IMR-90 (cell line): ENCODE results near the gene SPINDOC. TPM values are rescaled to one million over a fixed set of nuclear protein-coding genes. Genes with fewer than 3 reads are reported as not detected.

Experiments
- ATAC-seq: fragments of 200-7000 bp; cut with Tn5 transposase; 2 replicates; pipeline ENCODE4 v1.9.1; 2020; ENCODE audit warnings: low read depth, mild to moderate bottlenecking, moderate library complexity
- BruUV-seq: library from RNA; stranded (reverse); fragments of 400-500 nt; replicated peaks from 2 replicates; lab custom pipeline; 2021; lab: Mats Ljungman, UMichigan
- CTCF ChIA-PET: fragments of 300-600 bp; formaldehyde crosslinking; extraction: SDS; loops from one replicate; lab custom pipeline; 2021; ENCODE audit warnings: antibody characterized with exemption; lab: Yijun Ruan, JAX
- POLR2A ChIA-PET: fragments of 300-600 bp; sonication (Branson Sonifier 250); formaldehyde crosslinking; loops from one replicate; lab custom pipeline; 2022; ENCODE audit warnings: antibody characterized with exemption; ENCODE audit not compliant: unreplicated experiment; lab: Charles Lee
- DNase-seq: peaks from one replicate; pipeline ENCODE4 v3.0.0; 2013
- H2AFZ ChIP-seq: replicated peaks from 2 replicates; pipeline ENCODE3; 2013; ENCODE audit warnings: low read length, mild to moderate bottlenecking; ENCODE audit not compliant: poor library complexity
- H2AK5ac ChIP-seq: 2 replicates; pipeline ENCODE4 v1.6.1; 2013; ENCODE audit warnings: low read depth, low read length, inconsistent platforms
- H2AK9ac ChIP-seq: replicated peaks from 2 replicates; pipeline ENCODE3; 2013; ENCODE audit warnings: mild to moderate bottlenecking, low read depth, low read length, moderate library complexity; ENCODE audit not compliant: poor library complexity
- H2BK120ac ChIP-seq: 2 replicates; pipeline ENCODE4 v1.6.1; 2013; ENCODE audit warnings: low read depth, low read length, inconsistent platforms
- H2BK15ac ChIP-seq: 3 replicates; pipeline ENCODE4 v1.6.1; 2013; ENCODE audit warnings: low read depth, low read length, inconsistent platforms
- H2BK20ac ChIP-seq: 2 replicates; pipeline ENCODE4 v1.6.1; 2013; ENCODE audit warnings: low read depth, mild to moderate bottlenecking, inconsistent platforms, low read length, moderate library complexity
- H2BK5ac ChIP-seq: 2 replicates; pipeline ENCODE4 v1.6.1; 2013; ENCODE audit warnings: mild to moderate bottlenecking, low read depth, low read length, inconsistent platforms; ENCODE audit not compliant: poor library complexity, severe bottlenecking
- H3K14ac ChIP-seq: replicated peaks from 2 replicates; pipeline ENCODE4 v1.6.1; 2013; ENCODE audit warnings: low read depth, low read length, inconsistent platforms
- H3K18ac ChIP-seq: 2 replicates; pipeline ENCODE4 v1.6.1; 2013; ENCODE audit warnings: low read depth, low read length, control low read depth
- H3K23ac ChIP-seq: 2 replicates; pipeline ENCODE4 v1.6.1; 2013; ENCODE audit warnings: low read depth, low read length, inconsistent platforms
- H3K27ac ChIP-seq: 2 replicates; pipeline ENCODE4 v1.5.1; 2013; ENCODE audit warnings: mild to moderate bottlenecking, control low read depth, low read length; ENCODE audit not compliant: insufficient read depth
- H3K27me3 ChIP-seq: 2 replicates; pipeline ENCODE4 v1.6.1; 2013; ENCODE audit warnings: low read length; ENCODE audit not compliant: control insufficient read depth, insufficient read depth
- H3K36me3 ChIP-seq: 2 replicates; pipeline ENCODE4 v1.6.1; 2013; ENCODE audit warnings: low read length, mixed read lengths; ENCODE audit not compliant: control insufficient read depth, insufficient read depth
- H3K4ac ChIP-seq: 2 replicates; pipeline ENCODE4 v1.6.1; 2013; ENCODE audit warnings: low read depth, low read length, inconsistent platforms
- H3K4me1 ChIP-seq: 2 replicates; pipeline ENCODE4 v1.6.1; 2013; ENCODE audit warnings: low read length, mixed read lengths; ENCODE audit not compliant: control insufficient read depth, insufficient read depth
- H3K4me2 ChIP-seq: 2 replicates; pipeline ENCODE4 v1.6.1; 2013; ENCODE audit warnings: low read depth, mild to moderate bottlenecking, control low read depth, low read length, moderate library complexity
- H3K4me3 ChIP-seq: 2 replicates; pipeline ENCODE4 v1.5.1; 2013; ENCODE audit warnings: low read depth, mild to moderate bottlenecking, control low read depth, low read length, moderate library complexity; ENCODE audit not compliant: insufficient read depth
- H3K56ac ChIP-seq: 2 replicates; pipeline ENCODE4 v1.6.1; 2013; ENCODE audit warnings: low read length, inconsistent platforms; ENCODE audit not compliant: insufficient read depth; ENCODE audit errors: extremely low read depth
- H3K79me1 ChIP-seq, 2 experiments: 2 replicates each; pipeline ENCODE4 v1.6.1; 2013; ENCODE audit warnings: low read length in 2 of 2, inconsistent platforms in 1 of 2, low read depth in 1 of 2
- H3K9ac ChIP-seq: 2 replicates; pipeline ENCODE4 v1.6.1; 2013; ENCODE audit warnings: low read depth, low read length, control low read depth
- H3K9me1 ChIP-seq: 2 replicates; pipeline ENCODE4 v1.6.1; 2013; ENCODE audit warnings: low read length, inconsistent platforms; ENCODE audit not compliant: insufficient read depth
- H3K9me3 ChIP-seq: 2 replicates; pipeline ENCODE4 v1.6.1; 2013; ENCODE audit warnings: low read length; ENCODE audit not compliant: control insufficient read depth, insufficient read depth
- H4K20me1 ChIP-seq: 2 replicates; pipeline ENCODE4 v1.6.1; 2013; ENCODE audit warnings: low read length, inconsistent platforms; ENCODE audit not compliant: insufficient read depth
- H4K5ac ChIP-seq: 2 replicates; pipeline ENCODE4 v1.6.1; 2013; ENCODE audit warnings: mild to moderate bottlenecking, low read depth, low read length, control low read depth
- H4K8ac ChIP-seq, 2 experiments: 2 replicates each; pipeline ENCODE4 v1.6.1; 2013; ENCODE audit warnings: low read depth in 2 of 2, low read length in 2 of 2, control low read depth in 1 of 2, inconsistent platforms in 1 of 2
- H4K91ac ChIP-seq: 2 replicates; pipeline ENCODE4 v1.6.1; 2013; ENCODE audit warnings: low read depth, low read length, inconsistent platforms; ENCODE audit not compliant: insufficient read depth
- CHD1 ChIP-seq: IDR thresholded peaks from 2 replicates; pipeline ENCODE4 v1.6.1; 2012; ENCODE audit warnings: low read depth, low read length, improper control_type of control experiment
- FOS ChIP-seq: fragments of 150-350 bp; IDR thresholded peaks from 2 replicates; pipeline ENCODE4 v1.6.1; 2016; ENCODE audit warnings: low read depth, low read length
- MAZ ChIP-seq: IDR thresholded peaks from 2 replicates; pipeline ENCODE4 v1.6.1; 2012; ENCODE audit warnings: low read depth, mild to moderate bottlenecking, low read length, improper control_type of control experiment, moderate library complexity, borderline replicate concordance
- MXI1 ChIP-seq: IDR thresholded peaks from 2 replicates; pipeline ENCODE4 v1.6.1; 2012; ENCODE audit warnings: low read depth, mild to moderate bottlenecking, low read length, moderate library complexity, borderline replicate concordance
- POLR2A ChIP-seq: IDR thresholded peaks from 2 replicates; pipeline ENCODE4 v1.6.1; 2012; ENCODE audit warnings: mild to moderate bottlenecking, low read depth, low read length
- RAD21 ChIP-seq: IDR thresholded peaks from 2 replicates; pipeline ENCODE4 v1.6.1; 2012; ENCODE audit warnings: low read length, improper control_type of control experiment
- RCOR1 ChIP-seq: IDR thresholded peaks from 2 replicates; pipeline ENCODE4 v1.6.1; 2012; ENCODE audit warnings: mild to moderate bottlenecking, low read length, improper control_type of control experiment; ENCODE audit not compliant: insufficient replicate concordance
- RFX5 ChIP-seq: IDR thresholded peaks from 2 replicates; pipeline ENCODE4 v1.8.0; 2012; ENCODE audit warnings: low read depth, mild to moderate bottlenecking, low read length, moderate library complexity
- SMC3 ChIP-seq: fragments of 150-350 bp; IDR thresholded peaks from 2 replicates; pipeline ENCODE4 v1.6.1; 2016; ENCODE audit warnings: low read depth, mild to moderate bottlenecking, antibody characterized with exemption, low read length, moderate library complexity
- WGBS, 2 experiments: methylation state at CpG; one replicate each; pipeline versions ENCODE4 v1.1.5 to v1.1.7; 2013; ENCODE audit warnings: missing lambda C conversion rate in 2 of 2; ENCODE audit not compliant: insufficient read length in 1 of 2; ENCODE audit errors: extremely low coverage in 2 of 2; 5-methylcytosine and 5-hydroxymethylcytosine counted together
- dilution Hi-C: fragments of 300-500 bp; cut with HindIII; formaldehyde crosslinking; loops from one replicate; pipeline ENCODE4 v1.14.3; 2018; ENCODE audit warnings: low sequenced_read_pairs; ENCODE audit not compliant: unreplicated experiment
- in situ Hi-C: fragments of 300-500 bp; cut with MboI; formaldehyde crosslinking; loops from 3 replicates; pipeline ENCODE4 v1.14.3; 2019; ENCODE audit warnings: low sequenced_read_pairs, inconsistent platforms, mixed read lengths
- intact Hi-C: fragments of 100-400 bp; cut with micrococcal nuclease; formaldehyde crosslinking; loops from 2 replicates; pipeline ENCODE4 v1.10.0; 2022
- polyA plus RNA-seq, 3 experiments: library from polyadenylated mRNA; depleted of rRNA; stranded (reverse); fragments of >200 nt; gene quantifications; 2 replicates each; pipeline ENCODE4 v1.2.3, GENCODE V29; 2012; ENCODE audit warnings: low replicate concordance in 1 of 3
- total RNA-seq: library from RNA; depleted of rRNA; stranded (reverse); fragments of >200 nt; gene quantifications from 2 replicates; pipeline ENCODE4 v1.2.3, GENCODE V29; 2012
- TF ChIP-seq, protein P1 (sequence below): fragments of 150-350 bp; IDR thresholded peaks from 2 replicates; pipeline ENCODE4 v1.6.1; 2016; ENCODE audit warnings: low read depth, mild to moderate bottlenecking, low read length, moderate library complexity, borderline replicate concordance
- TF ChIP-seq, protein P2 (sequence below): fragments of 150-350 bp; IDR thresholded peaks from 2 replicates; pipeline ENCODE4 v1.6.1; 2017; ENCODE audit warnings: mild to moderate bottlenecking, antibody characterized with exemption, low read length, low read depth

Gene SPINDOC
- total and polyA plus RNA-seq, 2 of the 4 experiments (the other 2 are of a cell fraction): 10.0 to 29.9 TPM

DNA sequence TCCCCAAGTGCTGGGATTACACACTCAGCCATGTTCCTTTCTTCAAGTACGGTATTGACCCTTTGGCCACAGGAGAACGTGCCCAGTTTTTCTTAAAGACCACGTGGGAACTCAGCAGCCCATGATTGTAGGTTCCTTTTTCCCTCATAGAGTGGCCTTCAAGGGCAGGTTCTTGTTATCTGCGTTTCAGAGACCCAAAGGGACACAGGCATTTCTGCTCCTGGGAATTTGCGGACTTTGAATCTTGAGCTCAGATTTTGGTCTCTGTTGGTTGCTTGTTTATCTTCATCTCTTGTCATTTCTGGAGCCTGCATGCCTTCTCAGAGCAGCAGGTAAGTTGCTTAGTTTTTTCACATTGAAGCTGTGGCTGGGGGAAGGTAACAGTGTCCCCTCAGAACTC lies 37.7 kb downstream of the SPINDOC start:
- ATAC-seq: no peak
- H4K20me1 ChIP-seq: peaks cover 51% of the 10 kb centered on the region

More for the DNA sequence above, 37.7 kb downstream of the SPINDOC start:
- BruUV-seq: no TSS peak
- Histone ChIP-seq H3K27me3 (no peaks in the 10 kb centered on the region), H3K4ac (no peak overlapping the region), H2BK20ac (no peak overlapping the region), H2BK120ac (no peak overlapping the region), H2AK9ac (no peak overlapping the region), H3K79me1 (peaks cover 34 to 76% of the 10 kb centered on the region in 2 experiments), H2BK5ac (no peak overlapping the region), H3K9me3 (no peaks in the 10 kb centered on the region), H3K14ac (no peak overlapping the region), H3K9me1 (peaks cover 17% of the 10 kb centered on the region), H4K8ac (no peak overlapping the region), H3K4me2 (no peak overlapping the region), H3K4me3 (no peak overlapping the region), H4K5ac (no peak overlapping the region), H2AFZ (no peak overlapping the region), H3K18ac (no peak overlapping the region), H3K56ac (no peak overlapping the region), H3K23ac (no peak overlapping the region), H3K36me3 (peaks cover 9% of the 10 kb centered on the region), H3K27ac (no peak overlapping the region), H2BK15ac (no peak overlapping the region), H2AK5ac (no peak overlapping the region), H3K4me1 (peaks cover 4% of the 10 kb centered on the region; the same call in 1 of the 2 replicates), H3K9ac (no peak overlapping the region), H4K91ac (no peak overlapping the region)
- intact Hi-C loops (no loop called here), dilution Hi-C loops (no loop called here), in situ Hi-C loops (no loop called here)
- TF ChIP-seq MXI1: no peak
- no peak for TF ChIP-seq RCOR1
- TF ChIP-seq, protein P1, sequence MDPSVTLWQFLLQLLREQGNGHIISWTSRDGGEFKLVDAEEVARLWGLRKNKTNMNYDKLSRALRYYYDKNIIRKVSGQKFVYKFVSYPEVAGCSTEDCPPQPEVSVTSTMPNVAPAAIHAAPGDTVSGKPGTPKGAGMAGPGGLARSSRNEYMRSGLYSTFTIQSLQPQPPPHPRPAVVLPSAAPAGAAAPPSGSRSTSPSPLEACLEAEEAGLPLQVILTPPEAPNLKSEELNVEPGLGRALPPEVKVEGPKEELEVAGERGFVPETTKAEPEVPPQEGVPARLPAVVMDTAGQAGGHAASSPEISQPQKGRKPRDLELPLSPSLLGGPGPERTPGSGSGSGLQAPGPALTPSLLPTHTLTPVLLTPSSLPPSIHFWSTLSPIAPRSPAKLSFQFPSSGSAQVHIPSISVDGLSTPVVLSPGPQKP: no peak
- TF ChIP-seq CHD1: no peak
- no peak for TF ChIP-seq RFX5
- no peak for TF ChIP-seq FOS
- TF ChIP-seq POLR2A: no peak
- TF ChIP-seq MAZ: no peak
- TF ChIP-seq, protein P2, sequence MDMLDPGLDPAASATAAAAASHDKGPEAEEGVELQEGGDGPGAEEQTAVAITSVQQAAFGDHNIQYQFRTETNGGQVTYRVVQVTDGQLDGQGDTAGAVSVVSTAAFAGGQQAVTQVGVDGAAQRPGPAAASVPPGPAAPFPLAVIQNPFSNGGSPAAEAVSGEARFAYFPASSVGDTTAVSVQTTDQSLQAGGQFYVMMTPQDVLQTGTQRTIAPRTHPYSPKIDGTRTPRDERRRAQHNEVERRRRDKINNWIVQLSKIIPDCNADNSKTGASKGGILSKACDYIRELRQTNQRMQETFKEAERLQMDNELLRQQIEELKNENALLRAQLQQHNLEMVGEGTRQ: no peak
- TF ChIP-seq RAD21: no peak
- no peak for TF ChIP-seq SMC3
- no peak for DNase-seq
- WGBS, 2 experiments: 96% methylated on average over 3 of the region's 5 CpGs; no CpG with 5 or more reads in 1 of the 2 experiments
- ChIA-PET POLR2A (no interaction called here), CTCF (interaction anchor here (0.6 kb wide), 1 partner anchor 83 kb away, joined by 3 read pairs; no protein-coding TSS in a partner anchor)
